ENCODE measurements around the gene F7. TPM values are rescaled to one million over a fixed set of nuclear protein-coding genes. Genes with fewer than 3 reads are reported as not detected.

The F7 gene
- total and polyA plus RNA-seq, 4 donors, result 0.04 to 0.26 (median 0.14) TPM

GRCh38 chr13:113155201-113155600 lies 49.6 kb downstream of the F7 start:
- Histone ChIP-seq H3K4me1 (ENCODE audit: control insufficient read depth in 5 of 5, insufficient read depth in 5 of 5, low read length in 5 of 5) (peaks cover 0 to 21% (median 4%) of the 10 kb centered on the region in 5 donors), H3K27me3 (ENCODE audit: control insufficient read depth in 3 of 3, insufficient read depth in 3 of 3, low read length in 2 of 3) (peaks cover 0 to 6% (median 2%) of the 10 kb centered on the region in 3 donors), H3K4me3 (no peak overlapping the region), H3K9me3 (ENCODE audit: control insufficient read depth in 4 of 4, insufficient read depth in 3 of 4, low read length in 3 of 4) (no peaks in the 10 kb centered on the region), H3K9ac (ENCODE audit: insufficient read depth in 1 of 2, low read length in 2 of 2) (no peak overlapping the region), H3K27ac (ENCODE audit: low read depth in 1 of 2, low read length in 1 of 2) (no peak overlapping the region), H3K36me3 (ENCODE audit: control insufficient read depth in 4 of 4, insufficient read depth in 4 of 4, low read length in 4 of 4) (no peaks in the 10 kb centered on the region)
- 81 to 93% methylated on average over 3 of the region's 3 CpGs for WGBS, 2 donors
- no peak for TF ChIP-seq CTCF (IDR thresholded peaks at IDR 0.05; ENCODE audit: control extremely low read depth, extremely low read depth)
- DNase-seq (peak in 1 of 3 donors; percentile 12), ATAC-seq (ENCODE audit: insufficient read depth, low FRiP score) (no peak)

GRCh38 chr13:113155982-113156655 lies 50.5 kb downstream of the F7 start:
- H3K4me3 ChIP-seq, result no peak overlapping the region
- H3K9ac ChIP-seq (ENCODE audit: insufficient read depth in 1 of 2, low read length in 2 of 2), result no peak overlapping the region
- H3K4me1 ChIP-seq (ENCODE audit: control insufficient read depth in 5 of 5, insufficient read depth in 5 of 5, low read length in 5 of 5), result peaks cover 0 to 21% (median 4%) of the 10 kb centered on the region in 5 donors
- 89 to 94% methylated on average over 9 of the region's 9 CpGs for WGBS, 2 donors
- H3K36me3 ChIP-seq (ENCODE audit: control insufficient read depth in 4 of 4, insufficient read depth in 4 of 4, low read length in 4 of 4), result no peaks in the 10 kb centered on the region
- no peak for DNase-seq
- no peak for ATAC-seq (ENCODE audit: insufficient read depth, low FRiP score)
- no peak for TF ChIP-seq CTCF (IDR thresholded peaks at IDR 0.05; ENCODE audit: control extremely low read depth, extremely low read depth)
- peaks cover 0 to 11% (median 2%) of the 10 kb centered on the region in 3 donors for H3K27me3 ChIP-seq (ENCODE audit: control insufficient read depth in 3 of 3, insufficient read depth in 3 of 3, low read length in 2 of 3)
- no peak overlapping the region for H3K27ac ChIP-seq (ENCODE audit: low read depth in 1 of 2, low read length in 1 of 2)
- H3K9me3 ChIP-seq (ENCODE audit: control insufficient read depth in 4 of 4, insufficient read depth in 3 of 4, low read length in 3 of 4), result no peaks in the 10 kb centered on the region

GRCh38 chr13:113157206-113157928 lies 51.8 kb downstream of the F7 start:
- H3K4me1 ChIP-seq (ENCODE audit: control insufficient read depth in 5 of 5, insufficient read depth in 5 of 5, low read length in 5 of 5), result peaks cover 0 to 13% (median 0%) of the 10 kb centered on the region in 5 donors
- no peaks in the 10 kb centered on the region for H3K36me3 ChIP-seq (ENCODE audit: control insufficient read depth in 4 of 4, insufficient read depth in 4 of 4, low read length in 4 of 4)
- ATAC-seq (ENCODE audit: insufficient read depth, low FRiP score) (no peak), DNase-seq (no peak)
- H3K9me3 ChIP-seq (ENCODE audit: control insufficient read depth in 4 of 4, insufficient read depth in 3 of 4, low read length in 3 of 4), result no peaks in the 10 kb centered on the region
- H3K4me3 ChIP-seq, result no peak overlapping the region
- TF ChIP-seq CTCF (IDR thresholded peaks at IDR 0.05; ENCODE audit: control extremely low read depth, extremely low read depth), result no peak
- H3K27me3 ChIP-seq (ENCODE audit: control insufficient read depth in 3 of 3, insufficient read depth in 3 of 3, low read length in 2 of 3), result peaks cover 0 to 4% (median 2%) of the 10 kb centered on the region in 3 donors
- 70 to 77% methylated on average over 12 of the region's 12 CpGs for WGBS, 2 donors
- H3K27ac ChIP-seq (ENCODE audit: low read depth in 1 of 2, low read length in 1 of 2), result no peak overlapping the region
- H3K9ac ChIP-seq (ENCODE audit: insufficient read depth in 1 of 2, low read length in 2 of 2), result no peak overlapping the region
